NCI-H2227 treated with DMSO at 0.1 percent for 48 hours (cell line): ENCODE data around the gene NTSR2.

Experiments
- DNase-seq: peaks from one replicate; lab custom pipeline; 2025; lab: John Stamatoyannopoulos, UW

Gene NTSR2

DNA sequence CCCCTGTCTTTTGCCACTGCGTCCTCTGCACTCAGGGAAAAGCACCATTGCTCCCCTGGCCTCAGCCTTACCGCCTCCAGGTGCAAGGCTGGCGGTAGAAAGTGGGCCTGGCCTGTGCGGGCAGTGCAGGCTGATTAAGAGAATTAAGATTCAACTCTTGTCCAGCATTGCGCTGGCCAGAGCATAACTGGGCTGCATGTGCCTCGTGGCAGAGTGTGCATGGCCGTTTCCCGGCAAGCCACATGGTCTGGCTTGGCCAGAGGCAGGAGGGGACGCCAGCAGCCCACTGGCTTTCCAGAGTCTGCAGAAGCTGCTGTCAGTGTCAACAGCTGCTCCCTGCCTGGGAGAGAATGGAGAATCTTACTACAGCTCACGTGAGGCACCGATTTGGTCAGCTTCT lies 12.3 kb downstream of the NTSR2 start:
- no peak for DNase-seq

DNA sequence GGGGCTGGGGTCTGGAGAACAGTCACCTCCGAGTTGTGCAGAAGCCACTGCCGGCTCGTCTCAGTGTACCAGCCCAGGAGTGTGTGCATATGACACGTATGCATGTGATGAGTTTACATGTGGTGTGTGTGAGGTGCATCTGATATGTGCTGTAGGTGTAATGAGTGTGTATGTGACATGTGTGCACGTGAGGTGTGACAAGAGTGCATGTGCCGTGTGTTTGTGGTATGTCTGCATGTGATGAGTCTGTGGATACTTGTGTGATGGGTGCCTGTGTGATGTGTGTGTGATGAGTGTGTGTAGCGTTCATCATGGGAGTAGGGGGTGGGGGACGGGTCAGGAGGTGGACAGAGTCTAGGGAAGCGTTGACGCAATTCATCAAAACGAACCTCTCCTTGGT lies 12.8 kb downstream of the NTSR2 start:
- no peak for DNase-seq

DNA sequence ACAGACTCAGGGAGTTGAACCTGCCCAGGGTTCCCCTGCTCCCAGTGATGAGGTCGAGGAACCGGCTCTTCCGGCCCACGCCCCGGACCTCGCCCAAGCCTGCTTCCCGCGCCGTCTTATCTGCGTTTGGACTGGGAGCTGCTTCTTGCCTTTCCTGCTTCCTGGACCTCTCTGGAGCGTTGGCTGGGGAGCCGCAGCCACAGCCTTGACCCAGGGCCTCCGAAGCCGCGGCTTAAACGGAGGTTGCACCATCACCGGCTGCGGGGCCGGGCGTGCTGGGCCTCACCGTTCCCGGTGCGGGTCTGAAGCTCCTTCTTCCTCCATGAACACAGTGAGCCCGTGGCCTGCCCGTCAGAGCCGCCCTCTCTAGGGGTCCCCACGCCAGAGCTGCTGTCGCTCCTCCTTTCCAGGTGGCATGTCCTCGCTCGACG lies 13.3 kb downstream of the NTSR2 start:
- no peak for DNase-seq

DNA sequence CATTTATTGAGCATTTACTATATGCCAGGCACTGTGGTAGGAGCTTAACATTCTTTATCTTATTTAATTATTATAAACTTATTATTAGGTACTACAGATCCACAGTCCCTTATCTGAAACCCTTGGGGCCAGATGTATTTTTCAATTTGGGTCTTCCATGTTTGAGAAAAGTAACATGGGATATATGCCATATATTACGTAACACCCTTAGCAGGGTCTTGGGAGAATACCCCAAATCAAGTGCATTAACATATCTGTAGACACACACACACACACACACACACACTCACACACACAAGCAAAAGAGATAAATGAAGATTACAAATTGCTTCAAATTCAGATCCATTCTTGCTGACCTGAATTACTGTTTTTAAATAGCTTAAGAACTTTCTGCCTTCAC lies 13.7 kb downstream of the NTSR2 start:
- DNase-seq, result no peak

DNA sequence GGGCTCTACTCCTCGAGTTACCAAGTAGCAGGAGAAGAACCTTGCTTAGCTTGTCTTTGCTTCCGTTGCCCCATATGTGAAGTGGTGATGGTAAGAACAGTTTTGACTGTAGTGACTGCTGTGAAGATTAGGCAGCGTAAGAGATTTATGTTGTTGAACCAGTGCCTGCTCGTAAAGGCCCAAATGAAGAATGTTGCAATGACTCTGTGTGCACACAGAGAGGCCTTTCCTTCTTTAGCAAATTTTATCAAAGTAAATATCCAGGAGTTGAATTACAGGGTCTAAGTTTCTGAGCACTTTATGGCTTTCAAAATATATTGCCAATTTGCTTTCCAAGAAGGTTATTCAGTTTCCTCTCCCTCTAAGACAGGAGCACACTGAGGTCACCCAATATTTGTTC lies 14.5 kb downstream of the NTSR2 start:
- no peak for DNase-seq

DNA sequence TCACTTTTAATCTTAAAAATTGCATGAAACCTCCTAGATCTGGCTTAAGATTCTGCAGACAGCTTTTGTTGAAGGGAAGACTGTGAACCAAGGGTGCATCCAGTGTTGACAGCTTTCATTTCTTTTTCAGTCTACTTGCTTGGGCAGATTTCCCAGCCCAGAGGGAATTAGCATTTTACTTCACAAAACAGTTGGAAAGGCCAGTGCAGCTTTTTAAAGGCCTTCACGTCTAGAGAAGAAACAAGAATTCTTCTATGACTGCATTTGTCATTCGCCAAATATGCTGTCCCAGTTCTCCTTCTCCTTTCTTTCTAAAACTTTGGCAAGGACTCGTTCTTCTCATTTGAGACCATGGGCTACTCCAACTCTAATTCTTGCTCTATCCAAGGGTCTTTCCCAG lies 17.4 kb downstream of the NTSR2 start:
- no peak for DNase-seq

DNA sequence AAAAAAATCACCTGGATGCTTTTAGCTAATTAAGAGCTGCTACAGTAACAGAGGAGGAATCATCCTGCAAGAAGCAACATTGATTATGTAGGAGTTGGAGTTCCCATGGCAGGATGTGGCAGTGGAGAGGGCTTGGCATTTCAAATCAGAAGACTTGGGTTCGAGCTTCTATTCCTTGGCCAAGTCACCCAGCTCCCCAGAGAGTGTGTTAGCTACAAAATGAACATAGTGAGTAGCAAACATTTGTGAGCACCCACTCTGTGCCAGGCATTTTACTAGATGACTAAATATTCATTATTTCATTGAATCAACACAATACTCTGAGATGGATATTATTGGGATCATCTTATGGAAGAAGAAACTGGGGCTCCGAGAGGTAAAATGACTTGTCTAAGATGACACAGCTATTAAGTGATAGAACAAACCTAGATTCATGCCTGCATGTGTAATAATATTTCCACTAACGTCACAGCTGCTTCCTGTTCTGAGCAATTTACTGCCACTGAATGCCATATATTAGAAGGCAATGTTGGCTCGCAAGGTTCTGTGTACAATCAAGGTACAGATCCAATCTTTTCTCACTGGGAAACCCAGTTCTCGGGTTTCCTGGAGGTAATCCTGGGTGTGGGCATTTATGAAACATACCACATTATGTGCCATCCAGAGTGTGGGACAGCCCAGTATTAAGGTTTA lies 18.0 kb downstream of the NTSR2 start:
- no peak for DNase-seq

DNA sequence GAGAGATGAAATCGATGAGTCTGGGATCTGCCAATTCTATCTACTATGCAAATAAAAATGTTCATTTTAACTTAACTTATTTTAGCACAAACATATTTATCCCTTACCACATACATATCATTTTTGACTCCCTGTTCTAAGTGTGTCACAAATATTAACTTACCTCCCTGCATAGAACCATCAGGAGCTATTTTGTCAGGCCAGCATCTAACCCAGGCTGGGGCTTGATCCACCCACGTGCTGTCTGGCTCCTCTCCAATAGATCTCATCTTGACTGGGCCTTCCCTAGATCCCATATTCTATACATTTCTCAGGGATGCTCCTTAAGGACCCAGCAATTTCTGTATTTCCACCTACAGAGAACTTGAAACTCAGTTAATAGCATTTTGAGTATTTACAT lies 20.9 kb downstream of the NTSR2 start:
- no peak for DNase-seq

DNA sequence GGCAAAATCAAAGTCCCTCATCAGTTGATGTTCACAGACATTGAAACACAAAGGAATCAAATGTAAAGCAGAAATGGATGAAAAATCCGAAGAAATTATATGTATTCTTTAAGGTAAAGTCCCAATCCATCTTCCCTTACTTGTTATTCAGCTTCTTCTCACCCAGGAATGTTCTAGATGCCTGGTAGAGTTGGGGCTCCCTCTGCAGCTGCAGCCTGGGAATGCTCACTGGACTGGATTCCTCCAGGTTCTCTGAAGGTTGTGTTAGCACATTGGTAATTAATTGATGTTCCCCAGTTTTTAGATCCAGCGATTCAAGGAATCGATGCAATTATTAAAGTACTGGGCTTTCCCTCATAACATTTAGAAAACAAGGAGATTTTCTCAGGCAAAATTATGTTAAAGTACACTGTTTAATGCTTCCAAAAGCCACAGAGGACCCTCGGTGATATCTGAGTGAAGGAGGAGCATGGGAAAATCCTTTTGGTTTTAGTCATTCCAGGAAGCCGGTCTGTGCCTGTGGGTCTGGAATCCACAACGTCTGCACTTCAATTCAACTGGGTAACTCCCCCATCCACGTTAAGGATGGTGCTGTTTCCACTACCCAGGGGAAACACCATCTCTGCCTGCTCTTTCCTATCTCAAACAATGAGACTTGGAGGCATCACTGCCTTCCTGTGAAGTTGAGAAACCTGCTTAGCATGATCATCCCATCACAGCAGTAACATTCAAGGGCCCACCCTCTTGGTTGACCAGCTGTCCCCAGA lies 22.0 kb downstream of the NTSR2 start:
- no peak for DNase-seq

DNA sequence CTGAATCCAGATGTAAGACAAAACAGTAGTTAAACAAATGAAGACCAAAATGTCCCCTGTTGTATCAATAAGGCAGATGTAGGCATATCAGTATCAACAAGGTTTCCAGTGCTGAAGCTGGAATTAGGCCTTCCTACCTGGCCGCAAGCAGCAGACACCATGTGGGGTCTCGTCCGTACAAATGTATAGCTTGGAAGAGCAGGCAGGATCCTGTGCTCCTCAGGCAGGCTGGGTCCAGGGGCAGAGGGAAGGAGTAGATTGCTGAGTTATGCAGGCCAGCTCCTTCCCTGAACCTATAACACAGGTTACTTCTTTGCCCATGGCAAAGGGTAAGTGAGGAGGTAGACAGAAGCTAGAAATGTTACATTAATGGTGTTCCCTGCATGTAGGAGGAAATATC lies 23.5 kb downstream of the NTSR2 start:
- DNase-seq, result no peak

DNA sequence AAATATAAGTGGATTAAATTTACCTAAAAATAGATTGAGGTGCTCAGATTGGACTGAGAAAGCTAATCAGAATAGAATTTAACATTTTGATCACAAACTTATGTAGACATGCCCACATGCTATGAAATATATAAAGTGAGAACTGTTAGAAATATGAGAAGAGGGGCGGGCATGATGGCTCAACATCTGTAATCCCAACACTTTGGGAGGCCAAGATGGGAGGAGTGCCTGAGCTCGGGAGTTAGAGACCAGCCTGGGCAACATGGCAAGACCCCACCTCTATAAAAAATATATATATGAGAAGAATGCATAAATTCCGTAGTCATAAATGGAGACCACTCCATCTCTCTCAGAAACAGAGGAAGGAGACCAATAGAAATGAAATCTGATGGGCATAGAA lies 25.7 kb downstream of the NTSR2 start:
- DNase-seq, result no peak

DNA sequence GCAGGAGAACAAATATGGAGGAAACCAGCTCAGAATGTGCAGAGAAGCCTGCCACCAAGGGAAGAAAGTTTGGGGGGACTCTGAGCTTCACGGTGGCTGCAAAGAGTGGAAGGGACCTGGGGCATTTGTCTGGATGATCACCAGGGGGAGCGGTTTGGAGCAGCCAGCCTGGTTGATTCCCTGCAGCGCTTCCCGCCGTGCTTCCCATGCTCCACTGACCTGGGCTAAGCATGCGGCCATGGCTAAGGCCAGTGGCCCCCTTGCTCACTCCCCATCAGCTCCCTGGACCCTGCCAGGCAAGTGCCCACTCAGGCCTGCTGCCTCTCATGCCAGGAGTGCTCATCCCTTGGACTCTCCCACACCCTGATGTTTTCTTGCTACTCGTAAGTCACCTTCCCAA lies 27.0 kb downstream of the NTSR2 start:
- DNase-seq, result no peak

DNA sequence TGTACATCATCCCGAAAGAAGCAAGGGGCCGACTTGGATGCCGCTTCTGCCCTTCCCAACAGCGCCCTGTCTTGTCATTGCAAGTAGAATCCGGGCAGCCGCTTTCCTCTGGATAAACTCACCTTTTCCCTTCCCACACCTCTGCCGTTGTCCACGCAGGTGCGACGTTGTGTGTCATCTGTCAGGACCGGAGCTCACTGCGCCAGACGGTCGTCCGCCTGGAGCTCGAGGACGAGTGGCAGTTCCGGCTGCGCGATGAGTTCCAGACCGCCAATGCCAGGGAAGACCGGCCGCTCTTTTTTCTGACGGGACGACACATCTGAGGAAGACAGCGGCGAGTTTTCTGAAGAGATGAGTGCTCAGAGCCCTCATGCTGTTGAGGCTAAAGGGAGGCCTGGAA lies 29.9 kb downstream of the NTSR2 start:
- DNase-seq, result no peak

DNA sequence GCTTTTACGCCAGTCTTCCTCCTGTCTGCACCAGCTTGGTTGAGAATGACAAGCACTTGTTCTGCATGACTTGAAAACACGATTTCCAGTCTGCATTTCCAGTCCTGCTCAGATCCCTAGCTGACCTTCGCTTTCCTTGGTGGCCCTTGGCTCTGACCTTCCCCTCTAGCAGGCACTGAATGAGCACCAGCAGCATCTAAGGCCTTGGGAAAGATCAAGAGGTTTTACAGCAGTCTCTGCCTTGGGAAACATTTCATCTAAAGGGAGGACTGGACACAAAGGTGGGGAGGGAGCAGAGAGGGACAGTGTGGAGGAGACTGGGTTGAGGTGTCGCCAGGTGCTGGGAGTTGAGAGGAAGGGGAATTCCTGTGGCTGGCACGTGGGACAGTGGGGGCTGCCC lies 30.5 kb downstream of the NTSR2 start:
- DNase-seq, result no peak

DNA sequence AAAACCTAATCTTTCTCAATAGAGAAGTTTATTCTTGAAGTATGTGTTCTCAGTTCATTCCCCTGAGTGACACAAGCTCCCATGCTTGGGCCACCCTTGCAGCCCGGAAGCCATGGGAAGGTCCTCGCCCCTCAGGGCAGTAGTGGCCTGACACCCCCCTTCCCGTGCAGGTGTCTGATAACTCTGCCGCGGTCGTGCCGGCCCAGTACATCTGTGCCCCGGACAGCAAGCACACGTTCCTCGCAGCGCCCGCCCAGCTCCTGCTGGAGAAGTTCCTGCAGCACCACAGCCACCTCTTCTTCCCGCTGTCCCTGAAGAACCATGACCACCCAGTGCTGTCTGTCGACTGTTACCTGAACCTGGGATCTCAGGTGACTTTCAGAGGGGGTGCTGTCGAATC lies 32.4 kb downstream of the NTSR2 start:
- DNase-seq, result no peak

DNA sequence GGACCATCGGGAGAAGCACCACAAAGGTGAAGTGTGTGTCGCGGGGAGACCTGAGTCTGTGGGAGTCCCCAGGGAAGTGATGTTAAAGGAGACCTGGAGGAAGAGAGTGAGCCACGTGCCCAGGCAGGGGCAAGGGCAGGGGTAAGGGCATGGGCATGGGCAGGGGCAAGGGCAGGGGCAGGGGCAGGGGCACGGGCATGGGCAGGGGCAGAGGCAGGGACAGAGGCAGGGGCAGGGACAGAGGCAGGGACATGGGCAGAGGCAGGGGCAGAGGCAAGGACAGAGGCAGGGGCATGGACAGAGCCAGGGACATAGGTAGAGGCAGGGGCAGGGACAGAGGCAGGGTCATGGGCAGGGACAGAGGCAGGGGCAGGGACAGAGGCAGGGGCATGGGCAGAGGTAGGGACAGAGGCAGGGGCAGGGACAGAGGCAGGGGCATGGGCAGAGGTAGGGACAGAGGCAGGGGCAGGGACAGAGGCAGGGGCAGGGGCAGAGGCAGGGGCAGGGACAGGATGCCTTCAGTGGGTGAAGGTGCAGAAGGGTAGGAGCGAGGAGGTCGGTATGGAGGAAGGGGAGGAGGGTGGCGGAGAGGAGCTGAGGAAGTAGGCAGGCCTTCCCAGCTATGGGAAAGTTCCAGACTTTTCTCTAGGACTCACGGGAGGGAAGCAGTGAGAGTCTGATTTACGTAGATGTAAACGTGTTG lies 33.3 kb downstream of the NTSR2 start:
- DNase-seq, result no peak

DNA sequence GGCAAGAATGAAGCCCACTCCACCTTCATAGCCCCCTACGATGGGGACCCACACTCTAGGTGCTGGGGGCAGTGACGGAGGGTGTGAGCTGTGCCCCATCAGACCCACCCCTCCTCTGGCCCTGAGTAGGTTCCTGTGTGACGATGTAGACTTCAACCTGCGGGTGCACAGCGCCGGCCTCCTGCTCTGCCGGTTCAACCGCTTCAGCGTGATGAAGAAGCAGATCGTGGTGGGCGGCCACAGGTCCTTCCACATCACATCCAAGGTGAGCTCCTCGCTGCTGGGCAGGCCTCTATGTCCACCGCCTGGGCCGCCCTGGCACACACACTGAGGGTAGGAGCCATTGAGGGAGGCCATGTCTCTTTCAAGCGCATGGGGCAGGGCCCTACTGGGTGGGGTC lies 34.9 kb downstream of the NTSR2 start:
- DNase-seq, result no peak

DNA sequence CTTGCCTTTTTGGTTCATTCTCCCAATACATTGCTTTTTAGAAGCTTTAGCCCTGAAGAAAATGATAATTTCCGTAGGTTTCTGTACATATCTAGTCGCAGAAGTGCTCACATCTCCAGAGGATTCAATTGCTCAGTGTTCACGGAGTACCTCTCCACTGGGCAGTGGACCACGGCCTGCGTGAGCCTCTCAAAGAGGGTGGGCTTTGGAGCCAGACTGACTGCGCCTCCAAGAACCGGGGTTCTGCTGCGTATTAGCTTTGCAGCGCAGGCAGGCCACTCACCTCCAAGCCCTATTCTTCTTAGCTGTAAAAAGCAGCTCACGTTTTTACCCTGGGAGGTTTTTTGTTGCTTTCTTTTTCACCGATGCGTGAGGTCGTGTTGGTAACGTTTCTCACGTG lies 35.4 kb downstream of the NTSR2 start:
- DNase-seq, result no peak

DNA sequence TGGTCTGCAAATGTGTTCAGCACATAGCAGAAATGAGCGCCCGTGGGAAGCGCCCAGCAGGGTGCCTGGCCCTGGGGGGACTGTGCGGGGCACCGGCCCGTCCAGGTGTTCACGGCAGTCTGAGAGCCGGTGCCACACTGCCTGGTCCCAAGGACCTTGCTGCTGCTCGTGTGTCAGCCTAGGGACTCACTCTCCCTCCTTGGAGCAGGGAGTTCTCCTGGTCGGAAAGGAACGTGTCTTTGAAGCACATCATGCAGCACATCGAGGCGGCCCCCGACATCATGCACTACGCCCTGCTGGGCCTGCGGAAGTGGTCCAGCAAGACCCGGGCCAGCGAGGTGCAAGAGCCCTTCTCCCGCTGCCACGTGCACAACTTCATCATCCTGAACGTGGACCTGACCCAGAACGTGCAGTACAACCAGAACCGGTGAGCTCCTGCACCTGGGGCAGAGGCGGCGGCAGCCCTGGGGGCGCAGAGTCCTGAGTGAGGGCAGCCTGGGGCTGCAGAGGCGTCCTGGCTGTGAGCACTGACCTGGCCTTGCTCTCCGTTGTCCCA lies 36.0 kb downstream of the NTSR2 start:
- DNase-seq, result no peak

DNA sequence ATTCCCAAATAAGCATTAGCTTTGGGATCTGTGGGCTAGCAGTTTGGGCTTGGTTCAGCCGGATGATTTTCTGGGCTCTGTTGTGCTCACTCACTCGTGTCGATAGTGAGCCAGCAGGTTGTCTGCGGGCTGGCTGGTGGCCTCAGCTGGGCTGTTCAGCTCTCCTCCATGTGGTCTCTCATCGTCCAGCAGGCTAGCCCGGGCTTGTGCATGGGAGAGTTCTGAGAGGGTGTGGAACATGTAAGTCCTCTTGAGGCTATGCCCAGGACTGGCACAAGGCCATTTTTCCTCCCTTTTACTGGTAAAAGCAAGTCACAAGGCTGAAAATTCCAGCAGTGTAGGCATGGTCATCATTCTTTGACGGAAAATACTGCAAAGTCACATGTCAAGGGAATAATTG lies 38.5 kb downstream of the NTSR2 start:
- no peak for DNase-seq

DNA sequence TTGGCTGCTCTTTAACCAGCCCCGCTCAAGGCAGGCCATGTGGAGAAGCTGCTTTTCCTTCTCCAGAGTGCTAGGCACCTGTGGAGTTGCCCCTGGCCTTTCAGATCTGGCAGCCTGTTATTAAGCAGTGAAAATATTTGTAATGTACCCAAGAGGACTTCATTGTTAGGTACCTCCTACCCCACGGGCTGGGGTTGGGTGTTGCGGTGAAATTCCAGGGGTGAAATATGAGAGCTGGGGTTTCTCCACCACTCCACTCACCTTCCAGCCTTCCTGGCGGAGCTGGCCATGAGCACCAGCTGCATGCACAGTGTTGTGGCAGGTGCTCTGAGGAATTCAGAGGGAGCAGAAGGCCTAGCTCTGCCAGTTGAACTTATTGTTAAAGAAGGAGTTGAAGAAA lies 39.1 kb downstream of the NTSR2 start:
- DNase-seq, result no peak

DNA sequence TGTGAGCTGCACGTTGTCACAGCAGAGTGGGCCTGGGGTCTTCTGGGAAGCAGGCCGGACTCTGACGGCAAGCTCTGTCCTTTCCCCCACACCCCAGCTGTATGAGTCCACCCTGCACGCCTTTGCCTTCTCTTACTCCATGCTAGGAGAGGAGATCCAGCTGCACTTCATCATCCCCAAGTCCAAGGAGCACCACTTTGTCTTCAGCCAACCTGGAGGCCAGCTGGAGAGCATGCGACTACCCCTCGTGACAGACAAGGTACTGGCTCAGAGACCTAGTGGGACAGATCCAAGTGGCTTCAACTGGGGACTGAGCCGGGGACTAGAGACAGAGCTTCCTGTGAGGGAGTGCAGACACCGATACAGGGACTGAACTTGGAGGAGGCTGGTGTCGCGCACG lies 40.1 kb downstream of the NTSR2 start:
- DNase-seq, result no peak

DNA sequence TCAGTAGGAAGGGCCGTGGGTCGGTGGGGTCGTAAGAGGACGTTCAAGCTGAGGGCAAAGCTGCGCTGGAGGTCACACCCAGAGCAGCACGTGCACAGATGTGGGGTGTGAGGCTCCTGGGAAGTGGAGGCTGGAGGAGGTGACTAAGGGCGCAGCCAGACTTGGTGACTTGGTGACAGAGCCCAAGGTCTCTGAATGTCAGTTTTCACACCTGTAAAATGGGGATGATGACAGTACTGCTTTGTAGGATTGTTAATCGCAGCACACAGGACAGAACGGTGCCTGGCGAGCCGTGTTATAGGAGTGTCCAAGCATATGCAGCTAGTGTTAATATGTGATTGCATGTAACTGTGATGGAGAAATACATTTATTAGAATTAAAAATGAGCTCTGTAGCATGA lies 40.8 kb downstream of the NTSR2 start:
- no peak for DNase-seq
